GM12878 (cell line): ENCODE measurements around the gene TSSK2. TPM values are rescaled to one million over a fixed set of nuclear protein-coding genes. Genes with fewer than 3 reads are reported as not detected.

Experiments
- ATAC-seq: fragments of 200-7000 bp; cut with Tn5 transposase; 3 replicates; pipeline ENCODE4 v1.9.1; 2020; ENCODE audit warnings: mild to moderate bottlenecking, moderate library complexity
- BruUV-seq: library from RNA; stranded (reverse); fragments of 400-500 nt; replicated peaks from 2 replicates; lab custom pipeline; 2021; lab: Mats Ljungman, UMichigan
- CTCF ChIA-PET: fragments of 300-600 bp; sonication (Branson Sonifier 250); formaldehyde crosslinking; extraction: SDS; loops from one replicate; lab custom pipeline; 2021; ENCODE audit warnings: inconsistent platforms; lab: Yijun Ruan, JAX
- POLR2A ChIA-PET: fragments of 350-600 bp; formaldehyde crosslinking; extraction: SDS; loops from one replicate; lab custom pipeline; 2021; ENCODE audit warnings: inconsistent platforms; lab: Charles Lee
- RAD21 ChIA-PET: fragments of 300-600 bp; sonication (Branson Sonifier 250); formaldehyde crosslinking; loops from one replicate; lab custom pipeline; 2023; ENCODE audit warnings: antibody characterized with exemption; ENCODE audit not compliant: unreplicated experiment; lab: Charles Lee
- SMC1A ChIA-PET: fragments of 300-600 bp; sonication (Branson Sonifier 250); formaldehyde crosslinking; loops from one replicate; lab custom pipeline; 2023; ENCODE audit not compliant: unreplicated experiment, uncharacterized antibody; lab: Charles Lee
- DNase-seq: peaks from one replicate; pipeline ENCODE4 v3.0.0-alpha.2; 2011; ENCODE audit warnings: low read depth, low spot score
- FAIRE-seq: peaks from 3 replicates; lab custom pipeline; 2011; peaks lifted over from hg19 to GRCh38; lab: Jason Lieb, UNC
- H2AFZ ChIP-seq: 2 replicates; pipeline ENCODE4 v1.6.0; 2011; ENCODE audit warnings: low read depth, low read length, control low read depth; ENCODE audit not compliant: control insufficient read depth
- H3K27ac ChIP-seq: 2 replicates; pipeline ENCODE4 v1.5.1; 2011; ENCODE audit warnings: control low read depth; ENCODE audit not compliant: control insufficient read depth, insufficient read depth
- H3K27me3 ChIP-seq, 2 experiments: replicated peaks in 1 of 2; 2 replicates each; pipeline versions ENCODE4 v1.6.0 to v1.6.1; 2011; ENCODE audit warnings: low read length in 1 of 2; ENCODE audit not compliant: control insufficient read depth in 2 of 2, insufficient read depth in 2 of 2
- H3K36me3 ChIP-seq, 2 experiments: 2 replicates each; pipeline ENCODE4 v1.5.1; 2011; ENCODE audit warnings: low read length in 1 of 2; ENCODE audit not compliant: control insufficient read depth in 2 of 2, insufficient read depth in 2 of 2
- H3K4me1 ChIP-seq: 2 replicates; pipeline ENCODE4 v1.6.1; 2011; ENCODE audit warnings: mild to moderate bottlenecking, low read length, moderate library complexity, mixed read lengths; ENCODE audit not compliant: control insufficient read depth, insufficient read depth
- H3K4me2 ChIP-seq: 2 replicates; pipeline ENCODE4 v1.6.0; 2011; ENCODE audit warnings: control low read depth; ENCODE audit not compliant: control insufficient read depth, insufficient read depth
- H3K4me3 ChIP-seq: fragments of 200-600 bp; sonication (generic); 2 replicates; pipeline ENCODE4 v1.5.1; 2016
- H3K79me2 ChIP-seq: 2 replicates; pipeline ENCODE4 v1.6.0; 2011; ENCODE audit warnings: low read length; ENCODE audit not compliant: control insufficient read depth, insufficient read depth
- H3K9ac ChIP-seq: 2 replicates; pipeline ENCODE4 v1.8.0; 2011; ENCODE audit warnings: low read length, control low read depth, mixed read lengths; ENCODE audit not compliant: control insufficient read depth, insufficient read depth
- H3K9me3 ChIP-seq: replicated peaks from 3 replicates; pipeline ENCODE4 v1.5.1; 2011; ENCODE audit warnings: mild to moderate bottlenecking, low read length; ENCODE audit not compliant: control insufficient read depth, insufficient read depth
- H4K20me1 ChIP-seq: 2 replicates; pipeline ENCODE4 v1.6.0; 2011; ENCODE audit not compliant: control insufficient read depth, insufficient read depth
- CHD1 ChIP-seq: IDR thresholded peaks from 2 replicates; pipeline ENCODE4 v1.6.1; 2012; ENCODE audit warnings: low read depth, low read length, improper control_type of control experiment
- EGR1 ChIP-seq, 2 experiments: IDR thresholded peaks; 1 replicate in 1 of 2; 2 replicates in 1 of 2; pipeline ENCODE4 v1.6.1; 2011 to 2012; ENCODE audit warnings: low read depth in 2 of 2, low read length in 2 of 2, borderline replicate concordance in 1 of 2, mild to moderate bottlenecking in 1 of 2, moderate library complexity in 1 of 2
- FOXK2 ChIP-seq: fragments of 450-650 bp; IDR thresholded peaks from 2 replicates; pipeline ENCODE4 v1.6.1; 2017; ENCODE audit warnings: mild to moderate bottlenecking, moderate library complexity
- IKZF1 ChIP-seq: fragments of 450-650 bp; conservative IDR thresholded peaks from 2 replicates; pipeline ENCODE4 v1.6.1; 2017; ENCODE audit warnings: antibody characterized with exemption, mild to moderate bottlenecking
- PAX5 ChIP-seq: IDR thresholded peaks from 2 replicates; pipeline ENCODE4 v1.6.1; 2011; ENCODE audit warnings: low read depth, low read length, borderline replicate concordance
- POLR2A ChIP-seq: IDR thresholded peaks from 2 replicates; pipeline ENCODE4 v1.6.1; 2011; ENCODE audit warnings: low read depth, mild to moderate bottlenecking, low read length
- POLR2AphosphoS2 ChIP-seq: IDR thresholded peaks from 2 replicates; pipeline ENCODE4 v1.6.1; 2011; ENCODE audit warnings: low read depth, mild to moderate bottlenecking, low read length, improper control_type of control experiment, moderate library complexity
- RAD21 ChIP-seq: IDR thresholded peaks from 2 replicates; pipeline ENCODE4 v1.6.1; 2011; ENCODE audit warnings: mild to moderate bottlenecking, low read depth, low read length, moderate library complexity; ENCODE audit not compliant: insufficient read depth
- RCOR1 ChIP-seq: conservative IDR thresholded peaks from 2 replicates; pipeline ENCODE4 v1.6.1; 2012; ENCODE audit warnings: low read depth, low read length, improper control_type of control experiment
- SMARCA5 ChIP-seq: fragments of 450-650 bp; IDR thresholded peaks from 2 replicates; pipeline ENCODE4 v1.6.1; 2017; ENCODE audit warnings: mild to moderate bottlenecking
- SPI1 ChIP-seq: IDR thresholded peaks from 2 replicates; pipeline ENCODE4 v1.6.1; 2011; ENCODE audit warnings: low read depth, mild to moderate bottlenecking, low read length, moderate library complexity, borderline replicate concordance; ENCODE audit not compliant: insufficient read depth
- YY1 ChIP-seq: IDR thresholded peaks from 2 replicates; pipeline ENCODE4 v1.6.1; 2011; ENCODE audit warnings: low read depth, mild to moderate bottlenecking, low read length
- WGBS: methylation state at CpG from one replicate; pipeline ENCODE4 v1.1.6; 2016; ENCODE audit warnings: low lambda C conversion rate; ENCODE audit not compliant: insufficient replicate concordance, insufficient coverage; ENCODE audit errors: missing lambda C conversion rate; 5-methylcytosine and 5-hydroxymethylcytosine counted together
- in situ Hi-C: fragments of 300-500 bp; cut with MboI; formaldehyde crosslinking; loops from 9 replicates; pipeline ENCODE4 v1.14.3; 2018; ENCODE audit warnings: mixed read lengths
- intact Hi-C: fragments of 100-400 bp; cut with micrococcal nuclease; formaldehyde crosslinking; loops from one replicate; pipeline ENCODE4 v1.14.2; 2022; ENCODE audit not compliant: unreplicated experiment
- polyA plus RNA-seq, 11 experiments: library from polyadenylated mRNA; depleted of rRNA in 4 of 11; unstranded in 6 of 11; stranded (reverse) in 5 of 11; fragments of >200 nt; fragmentation: Nextera tagmentation in 4 of 11; fragmentation: Illumina TruSeq in 1 of 11; extraction: Ambion mirVana in 4 of 11; extraction: Trizol in 1 of 11; gene quantifications; 1 replicate in 1 of 11; 2 replicates in 10 of 11; pipeline versions ENCODE4 v1.2.1 to v1.2.3, GENCODE V29; 2011 to 2016; ENCODE audit warnings: inconsistent platforms in 2 of 11, missing spikeins in 2 of 11, low read depth in 1 of 11
- total RNA-seq, 4 experiments: library from RNA; depleted of rRNA in 3 of 4; stranded (reverse); fragments of >200 nt in 3 of 4; fragmentation: Illumina TruSeq in 1 of 4; extraction: Trizol in 1 of 4; gene quantifications; 2 replicates each; pipeline versions ENCODE4 v1.2.1 to v1.2.3, GENCODE V29; 2013 to 2021

TSSK2 gene
- total and polyA plus RNA-seq, 10 of the 15 experiments (the other 5 are each of a cell fraction or from before 2014, with no cell fraction given), result 0.03 to 0.17 TPM; not detected in 8

- in situ Hi-C loops (no loop called here), intact Hi-C loops (loop anchor here (5.0 kb wide), 2 partner anchors 258 to 273 kb away; partner anchors contain the start of genes C22orf39, HIRA and MRPL40)
- Histone ChIP-seq H2AFZ (no peak overlapping the region), H4K20me1 (no peaks in the 10 kb centered on the region), H3K36me3 (peaks cover 0 to 1% of the 10 kb centered on the region in 2 experiments; a peak in 2 of 4 replicates), H3K79me2 (peaks cover 49% of the 10 kb centered on the region), H3K27ac (peak overlapping the region; percentile 48), H3K9ac (peak overlapping the region; percentile 35; the same call in 1 of the 2 replicates), H3K4me1 (peaks cover 34% of the 10 kb centered on the region), H3K9me3 (no peaks in the 10 kb centered on the region), H3K4me3 (peak overlapping the region; percentile 95), H3K27me3 (peaks cover 5 to 7% of the 10 kb centered on the region in 2 experiments; a peak in 3 of 4 replicates), H3K4me2 (peak overlapping the region; percentile 89)
- FAIRE-seq (no peak), ATAC-seq (peak; percentile 48), DNase-seq (peak; percentile 15)
- CTCF ChIA-PET, result interaction anchor here (0.6 to 2.1 kb wide), 3 partner anchors 30 to 90 kb away, joined by 3 to 15 read pairs (median 4); partner anchors contain the start of gene ESS2
- 3% methylated on average over 14 of the region's 14 CpGs for WGBS
- BruUV-seq, result no TSS peak
- RAD21 ChIA-PET, result interaction anchor here (0.6 to 1.0 kb wide), 2 partner anchors 59 to 284 kb away, joined by 3 read pairs; no protein-coding TSS in a partner anchor
- POLR2A ChIA-PET, result interaction anchor here (0.9 to 1.2 kb wide), 2 partner anchors 304 to 305 kb away, joined by 3 read pairs; partner anchors contain the start of gene CDC45
- SMC1A ChIA-PET, result no interaction called here
- TF ChIP-seq RAD21 (no peak), POLR2AphosphoS2 (peak; percentile 70), YY1 (no peak), RCOR1 (no peak), CHD1 (no peak), PAX5 (peak; percentile 10; the same call in 1 of the 2 replicates), POLR2A (peak; percentile 59), EGR1 (IDR thresholded peaks at IDR 0.05; ENCODE audit: borderline replicate concordance in 1 of 2, low read depth in 2 of 2, low read length in 2 of 2) (no peak), IKZF1 (0 out of 2 replicates have a peak, but pooled peaks have one; percentile 20), SPI1 (peak; percentile 39; the same call in 1 of the 2 replicates), FOXK2 (no peak), SMARCA5 (no peak)
These were observed 43.3 kb downstream of the TSSK2 start for GRCh38 chr22:19174106-19175025.
